Common myeloid progenitor, CD34-positive (primary cell): ENCODE data around the gene SUB1.

ENCODE experiments used
- CTCF ChIA-PET: fragments of 350-600 bp; sonication (Branson Sonifier 250); formaldehyde crosslinking; loops from one replicate; lab custom pipeline; 2021; ENCODE audit warnings: antibody characterized with exemption; lab: Charles Lee
- POLR2A ChIA-PET: fragments of 350-600 bp; sonication (Branson Sonifier 250); formaldehyde crosslinking; loops from one replicate; lab custom pipeline; 2021; ENCODE audit warnings: antibody characterized with exemption; lab: Charles Lee
- DNase-seq, 3 donors: peaks; one replicate each; pipeline versions ENCODE4 v3.0.0 to v3.0.0-alpha.2; 2013
- H3K27ac ChIP-seq, 2 experiments: 1 replicate in 1 of 2; 2 replicates in 1 of 2; pipeline ENCODE4 v1.7.0; 2013; ENCODE audit warnings: inconsistent platforms in 2 of 2, low read length in 2 of 2, mild to moderate bottlenecking in 2 of 2, low read depth in 1 of 2, moderate library complexity in 1 of 2; ENCODE audit not compliant: severe bottlenecking in 2 of 2, insufficient read depth in 1 of 2, poor library complexity in 1 of 2
- H3K27me3 ChIP-seq, 5 experiments: replicated peaks in 2 of 5; 1 replicate in 3 of 5; 2 replicates in 2 of 5; pipeline versions ENCODE4 v1.6.1 to v1.7.0; 2013; ENCODE audit warnings: low read length in 4 of 5, mild to moderate bottlenecking in 2 of 5, moderate library complexity in 2 of 5, inconsistent platforms in 1 of 5; ENCODE audit not compliant: insufficient read depth in 5 of 5, control insufficient read depth in 4 of 5
- H3K36me3 ChIP-seq, 4 experiments: 1 replicate in 2 of 4; 2 replicates in 2 of 4; pipeline versions ENCODE4 v1.6.1 to v1.7.0; 2013; ENCODE audit warnings: low read length in 3 of 4, control low read depth in 1 of 4, mild to moderate bottlenecking in 1 of 4; ENCODE audit not compliant: control insufficient read depth in 4 of 4, insufficient read depth in 4 of 4
- H3K4me1 ChIP-seq, 4 experiments: 1 replicate in 3 of 4; 2 replicates in 1 of 4; pipeline versions ENCODE4 v1.6.1 to v1.7.1; 2013; ENCODE audit warnings: low read length in 3 of 4, mild to moderate bottlenecking in 3 of 4, control low read depth in 1 of 4, inconsistent platforms in 1 of 4, moderate library complexity in 1 of 4; ENCODE audit not compliant: control insufficient read depth in 4 of 4, insufficient read depth in 4 of 4; ENCODE audit errors: control extremely low read depth in 1 of 4
- H3K4me3 ChIP-seq, 7 experiments: 1 replicate in 4 of 7; 2 replicates in 3 of 7; pipeline versions ENCODE4 v1.5.1 to v1.7.0; 2013; ENCODE audit warnings: mild to moderate bottlenecking in 7 of 7, low read length in 6 of 7, moderate library complexity in 6 of 7, inconsistent platforms in 2 of 7, low read depth in 2 of 7, control low read depth in 1 of 7; ENCODE audit not compliant: insufficient read depth in 4 of 7, control insufficient read depth in 1 of 7; ENCODE audit errors: extremely low read depth in 1 of 7
- H3K9me3 ChIP-seq, 5 experiments: 1 replicate in 4 of 5; 2 replicates in 1 of 5; pipeline versions ENCODE4 v1.6.1 to v1.7.1; 2013; ENCODE audit warnings: low read length in 4 of 5, mild to moderate bottlenecking in 2 of 5, inconsistent platforms in 1 of 5, low read depth in 1 of 5, moderate library complexity in 1 of 5; ENCODE audit not compliant: control insufficient read depth in 4 of 5, insufficient read depth in 2 of 5; ENCODE audit errors: control extremely low read depth in 1 of 5
- WGBS: methylation state at CpG from one replicate; pipeline ENCODE4 v1.1.5; 2013; ENCODE audit not compliant: insufficient coverage; 5-methylcytosine and 5-hydroxymethylcytosine counted together

The SUB1 gene

GRCh38 chr5:32621256-32621655, 35.9 kb downstream of the SUB1 start:
- Histone ChIP-seq H3K4me3 (no peak overlapping the region), H3K27me3 (no peaks in the 10 kb centered on the region), H3K9me3 (no peaks in the 10 kb centered on the region), H3K36me3 (no peaks in the 10 kb centered on the region), H3K4me1 (no peaks in the 10 kb centered on the region), H3K27ac (no peak overlapping the region)
- WGBS, result 76% methylated on average over 8 of the region's 8 CpGs
- ChIA-PET CTCF (interaction anchor here (1.0 to 1.4 kb wide), 3 partner anchors 8 to 133 kb away, joined by 3 to 5 read pairs (median 3); no protein-coding TSS in a partner anchor), POLR2A (no interaction called here)
- DNase-seq, result no peak

DNA sequence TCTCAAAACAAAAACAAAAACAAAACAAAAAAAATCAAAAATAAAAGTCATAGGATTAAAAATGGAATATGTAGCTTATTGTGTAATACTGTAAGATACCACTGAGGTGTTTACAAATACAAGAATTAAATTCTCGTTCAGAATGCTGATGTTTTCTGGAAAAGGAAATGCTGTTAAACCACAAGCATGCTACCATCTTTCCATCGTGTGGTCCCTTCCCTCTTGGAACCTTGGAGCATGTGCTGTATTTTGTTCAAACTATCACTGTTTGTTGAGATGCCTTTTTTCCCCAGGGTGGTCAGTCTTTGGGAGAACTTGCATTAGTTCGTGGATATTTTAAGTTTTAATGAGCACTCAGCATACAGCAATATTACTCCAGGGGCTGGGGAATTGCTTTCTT, 39.7 kb downstream of the SUB1 start:
- Histone ChIP-seq H3K27me3 (no peaks in the 10 kb centered on the region), H3K9me3 (no peaks in the 10 kb centered on the region), H3K4me3 (no peak overlapping the region), H3K36me3 (no peaks in the 10 kb centered on the region), H3K4me1 (no peaks in the 10 kb centered on the region), H3K27ac (no peak overlapping the region)
- DNase-seq, result no peak
- ChIA-PET CTCF (interaction anchor here (1.2 kb wide), 1 partner anchor 798 kb away, joined by 3 read pairs; no protein-coding TSS in a partner anchor), POLR2A (no interaction called here)
- WGBS, result 43% methylated on average over 2 of the region's 3 CpGs

GRCh38 chr5:32625547-32625946, 40.2 kb downstream of the SUB1 start:
- 100% methylated on average over 1 of the region's 5 CpGs for WGBS
- H3K27me3 ChIP-seq, result no peaks in the 10 kb centered on the region
- no peaks in the 10 kb centered on the region for H3K9me3 ChIP-seq
- ChIA-PET CTCF (interaction anchor here (1.2 kb wide), 1 partner anchor 797 kb away, joined by 3 read pairs; no protein-coding TSS in a partner anchor), POLR2A (no interaction called here)
- no peaks in the 10 kb centered on the region for H3K36me3 ChIP-seq
- no peak overlapping the region for H3K4me3 ChIP-seq
- H3K4me1 ChIP-seq, result no peaks in the 10 kb centered on the region
- DNase-seq, result no peak
- H3K27ac ChIP-seq, result no peak overlapping the region

DNA sequence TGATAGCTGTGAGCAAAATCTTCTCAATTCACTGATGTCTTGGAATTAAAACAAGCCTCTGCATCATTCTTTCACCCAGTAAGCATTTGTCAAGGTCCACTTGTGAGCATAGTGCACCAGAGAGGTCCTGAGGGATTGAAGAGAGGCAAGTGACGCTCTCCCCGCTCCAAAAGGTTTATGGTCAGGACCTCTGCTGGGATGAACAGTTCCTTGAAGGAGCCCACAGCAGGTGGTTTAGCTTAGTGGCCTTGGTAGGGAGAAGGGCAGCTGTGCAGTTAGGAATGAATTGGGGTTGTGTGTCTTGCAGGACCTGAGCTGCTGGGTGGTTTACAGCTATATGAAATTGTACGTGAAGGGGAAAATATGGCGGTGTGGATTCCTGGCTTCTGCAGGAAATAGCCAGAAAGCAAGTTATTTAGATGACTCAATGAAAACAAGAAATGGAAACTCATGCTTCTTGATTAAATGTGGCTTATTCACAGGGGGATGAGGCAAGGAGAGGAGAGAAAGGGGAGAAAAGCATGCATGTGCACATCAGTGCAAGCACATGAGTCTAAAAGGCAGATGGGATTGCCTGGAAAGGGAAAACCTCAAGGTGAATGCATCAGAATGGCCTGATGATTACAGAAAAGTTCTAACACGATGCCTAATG, 42.0 kb downstream of the SUB1 start:
- no peak overlapping the region for H3K27ac ChIP-seq
- no peaks in the 10 kb centered on the region for H3K36me3 ChIP-seq
- H3K9me3 ChIP-seq, result no peaks in the 10 kb centered on the region
- no peaks in the 10 kb centered on the region for H3K4me1 ChIP-seq
- CTCF ChIA-PET, result interaction anchor here (1.2 to 1.4 kb wide), 2 partner anchors 65 to 795 kb away, joined by 3 read pairs; no protein-coding TSS in a partner anchor
- 100% methylated on average over 3 of the region's 5 CpGs for whole genome bisulfite sequencing
- H3K4me3 ChIP-seq, result no peak overlapping the region
- POLR2A ChIA-PET, result no interaction called here
- H3K27me3 ChIP-seq, result no peaks in the 10 kb centered on the region
- DNase-seq, result no peak

DNA sequence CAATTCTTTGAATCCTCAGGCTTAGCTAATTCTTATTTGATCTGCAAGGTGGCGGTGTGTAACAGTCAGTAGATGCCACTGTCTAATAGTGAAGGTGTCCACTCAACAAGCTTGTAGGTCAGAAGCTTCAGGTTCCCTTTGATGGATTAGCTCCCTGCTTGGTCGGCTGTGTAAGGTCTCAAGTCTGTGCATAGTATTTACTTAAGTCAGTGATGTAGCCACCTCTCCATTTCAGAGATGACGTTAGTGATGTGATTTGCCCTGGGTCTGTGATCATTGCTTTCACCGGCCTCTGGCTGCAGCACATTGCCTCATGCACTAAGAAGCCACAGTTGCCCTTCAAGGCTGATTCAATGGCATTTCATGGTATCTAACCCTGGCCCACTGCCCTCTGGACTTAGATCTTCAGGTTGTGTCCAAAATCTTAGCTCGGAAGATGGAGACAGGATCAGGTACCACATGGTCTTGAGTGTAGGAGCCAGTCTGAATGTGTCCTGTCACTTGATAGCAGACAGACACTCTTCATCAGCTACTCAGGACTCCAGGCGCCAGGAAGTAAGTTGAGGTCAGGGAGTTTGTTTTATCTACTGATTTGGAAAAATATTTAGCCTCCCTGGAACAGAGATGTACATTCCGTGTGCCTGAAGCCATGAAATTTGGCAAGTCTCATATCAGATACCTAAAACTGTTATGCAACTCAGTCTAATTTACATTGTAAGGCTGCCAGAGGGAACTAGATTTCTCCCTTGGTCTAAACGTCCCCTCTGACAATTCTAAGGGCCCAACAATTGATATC, 42.9 kb downstream of the SUB1 start:
- no peaks in the 10 kb centered on the region for H3K9me3 ChIP-seq
- WGBS, result 91% methylated on average over 6 of the region's 8 CpGs
- CTCF ChIA-PET, result interaction anchor here (1.2 to 1.4 kb wide), 2 partner anchors 64 to 794 kb away, joined by 3 read pairs; no protein-coding TSS in a partner anchor
- no peak overlapping the region for H3K27ac ChIP-seq
- no peak overlapping the region for H3K4me3 ChIP-seq
- no peaks in the 10 kb centered on the region for H3K36me3 ChIP-seq
- POLR2A ChIA-PET, result no interaction called here
- DNase-seq, result no peak
- no peaks in the 10 kb centered on the region for H3K27me3 ChIP-seq
- no peaks in the 10 kb centered on the region for H3K4me1 ChIP-seq

GRCh38 chr5:32630867-32631491, 45.6 kb downstream of the SUB1 start:
- H3K4me3 ChIP-seq, result no peak overlapping the region
- ChIA-PET CTCF (interaction anchor here (1.6 kb wide), 1 partner anchor 18 kb away, joined by 3 read pairs; no protein-coding TSS in a partner anchor), POLR2A (no interaction called here)

More at GRCh38 chr5:32630867-32631491, 45.6 kb downstream of the SUB1 start:
- no peak for DNase-seq
- 96% methylated on average over 5 of the region's 5 CpGs for WGBS
- no peaks in the 10 kb centered on the region for H3K4me1 ChIP-seq
- H3K27ac ChIP-seq, result no peak overlapping the region
- H3K9me3 ChIP-seq, result no peaks in the 10 kb centered on the region
- H3K36me3 ChIP-seq, result no peaks in the 10 kb centered on the region
- H3K27me3 ChIP-seq, result no peaks in the 10 kb centered on the region
